SK-N-MC (cell line): Measurements from ENCODE around the gene SRGAP1.
A peak's percentile ranks its signal among the peaks of the same experiment; 100 is the strongest.

ENCODE experiments used
- DNase-seq: peaks from one replicate; pipeline ENCODE4 v3.0.0-alpha.2; 2011; ENCODE audit warnings: low read depth, low spot score
- H3K27ac ChIP-seq: fragments of 200-600 bp; sonication (generic); 2 replicates; pipeline ENCODE4 v1.5.1; 2016; ENCODE audit warnings: mixed run types
- H3K36me3 ChIP-seq: fragments of 200-600 bp; sonication (generic); 2 replicates; pipeline ENCODE4 v1.6.1; 2017; ENCODE audit warnings: antibody characterized with exemption, low read length, mixed read lengths; ENCODE audit not compliant: insufficient read depth
- H3K4me3 ChIP-seq: fragments of 200-600 bp; sonication (generic); 2 replicates; pipeline ENCODE4 v1.5.1; 2016
- H3K9ac ChIP-seq: fragments of 200-600 bp; sonication (generic); 2 replicates; pipeline ENCODE4 v1.8.0; 2017; ENCODE audit warnings: mixed run types, mixed read lengths; ENCODE audit not compliant: insufficient read length
- H3K9me3 ChIP-seq: fragments of 200-600 bp; sonication (generic); 2 replicates; pipeline ENCODE4 v1.6.1; 2017; ENCODE audit warnings: low read depth, mild to moderate bottlenecking, antibody characterized with exemption, low read length, moderate library complexity, mixed read lengths
- EZH2 ChIP-seq: fragments of 200-600 bp; sonication (generic); IDR thresholded peaks from one replicate; pipeline ENCODE4 v1.6.1; 2017; ENCODE audit warnings: antibody characterized with exemption
- FOXP2 ChIP-seq: optimal IDR thresholded peaks from 2 replicates; pipeline ENCODE3; 2011; ENCODE audit warnings: mild to moderate bottlenecking, moderate library complexity; ENCODE audit not compliant: insufficient read depth; ENCODE audit errors: extremely low read length, control extremely low read depth
- POLR2AphosphoS5 ChIP-seq: IDR thresholded peaks from 2 replicates; pipeline ENCODE4 v1.6.1; 2012; ENCODE audit warnings: mild to moderate bottlenecking, low read depth, low read length, borderline replicate concordance

Gene SRGAP1

DNA sequence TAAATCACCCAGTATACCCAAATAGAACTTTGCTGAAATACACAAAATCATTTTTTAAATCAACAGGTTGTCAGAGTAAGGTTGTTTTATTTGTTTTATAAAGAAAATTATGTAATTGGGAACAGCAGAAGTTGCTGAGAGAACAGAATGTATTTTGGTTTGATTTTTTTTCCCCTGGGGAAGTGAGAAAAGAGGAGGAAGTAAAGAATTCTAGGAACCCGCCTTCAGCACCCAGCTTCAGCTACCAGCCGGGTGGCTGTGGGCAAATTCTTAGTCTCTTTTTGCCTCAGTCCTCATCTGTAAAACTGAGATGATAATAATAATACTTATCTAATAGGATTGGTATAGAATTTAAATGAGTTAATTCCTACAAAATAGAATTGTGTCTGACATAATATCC lies 119.4 kb downstream of the SRGAP1 start:
- no peak for TF ChIP-seq FOXP2
- no peak for TF ChIP-seq EZH2
- TF ChIP-seq POLR2AphosphoS5, result no peak
- Histone ChIP-seq H3K9ac (no peak overlapping the region), H3K36me3 (no peaks in the 10 kb centered on the region), H3K27ac (no peak overlapping the region), H3K4me3 (no peak overlapping the region), H3K9me3 (no peaks in the 10 kb centered on the region)
- no peak for DNase-seq

DNA sequence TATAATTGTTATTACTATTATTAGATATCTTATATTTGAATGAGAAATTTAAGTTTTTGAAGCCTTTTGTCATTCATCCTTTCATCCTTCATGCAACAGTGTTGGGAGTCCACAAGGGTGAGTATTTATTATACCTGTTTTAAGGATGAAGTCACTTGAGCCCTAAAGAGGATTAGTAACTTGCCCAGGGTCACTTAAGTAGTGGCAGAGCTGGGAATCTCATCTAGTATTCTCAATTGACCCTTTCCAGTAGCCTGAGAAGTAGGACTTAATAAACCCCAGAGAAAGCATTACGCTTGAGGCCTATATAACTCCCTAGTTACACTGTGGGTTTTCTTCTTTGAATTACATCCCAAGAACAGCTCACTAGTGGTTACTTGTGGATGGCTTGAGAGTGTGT lies 119.8 kb downstream of the SRGAP1 start:
- H3K4me3 ChIP-seq, result no peak overlapping the region
- TF ChIP-seq EZH2 (no peak), FOXP2 (no peak), POLR2AphosphoS5 (no peak)
- no peaks in the 10 kb centered on the region for H3K9me3 ChIP-seq
- H3K9ac ChIP-seq, result no peak overlapping the region
- no peak for DNase-seq
- no peaks in the 10 kb centered on the region for H3K36me3 ChIP-seq
- no peak overlapping the region for H3K27ac ChIP-seq

DNA sequence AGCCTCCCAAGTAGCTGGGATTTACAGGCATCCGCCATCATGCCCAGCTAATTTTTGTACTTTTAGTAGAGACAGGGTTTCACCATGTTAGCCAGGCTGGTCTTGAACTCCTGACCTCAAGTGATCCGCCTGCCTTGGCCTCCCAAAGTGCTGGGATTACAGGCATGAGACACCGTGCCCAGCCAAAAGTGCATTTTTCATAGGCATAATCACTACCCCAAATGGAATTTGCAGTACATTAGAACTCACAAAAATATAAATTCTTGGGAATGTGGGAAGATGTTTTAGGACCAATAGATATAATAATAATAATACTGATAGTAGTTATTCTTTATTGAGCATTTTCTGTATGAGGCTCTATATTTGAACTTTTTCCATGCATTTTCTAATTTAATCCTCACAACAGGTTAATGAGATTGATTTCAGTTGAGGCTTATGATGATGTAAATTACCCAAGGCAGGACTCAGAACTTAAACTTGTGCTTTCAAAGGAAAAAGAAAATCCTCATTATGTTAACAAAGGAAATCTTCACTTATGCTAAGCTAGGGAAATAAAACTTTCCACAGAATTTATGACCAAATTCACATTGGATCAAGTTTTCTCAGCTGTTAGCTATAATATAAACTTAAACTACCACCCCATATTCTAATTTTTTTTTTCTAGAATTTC lies 121.6 kb downstream of the SRGAP1 start:
- H3K9ac ChIP-seq, result no peak overlapping the region
- DNase-seq, result no peak
- TF ChIP-seq FOXP2 (no peak), POLR2AphosphoS5 (no peak), EZH2 (no peak)

DNA sequence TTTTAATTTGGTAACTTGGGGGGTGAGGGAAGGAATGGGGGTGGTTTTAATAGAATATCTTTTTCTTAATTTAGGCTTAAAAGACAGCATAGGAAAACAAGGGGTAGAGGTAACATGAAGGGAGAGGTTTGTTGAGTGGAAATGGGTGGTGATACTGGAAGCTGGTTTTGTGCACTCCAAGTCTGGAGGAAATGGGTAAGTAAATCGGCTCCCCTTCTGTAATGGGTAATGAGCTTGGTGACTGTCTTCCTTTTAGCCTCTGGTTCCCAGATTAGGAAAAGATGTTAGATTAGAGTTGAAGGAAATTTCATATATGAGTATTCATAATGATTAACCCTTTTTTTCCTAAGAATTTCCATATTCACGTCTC lies 122.1 kb downstream of the SRGAP1 start:
- Histone ChIP-seq H3K9ac (no peak overlapping the region), H3K4me3 (no peak overlapping the region), H3K9me3 (no peaks in the 10 kb centered on the region), H3K36me3 (no peaks in the 10 kb centered on the region), H3K27ac (no peak overlapping the region)
- DNase-seq, result no peak
- no peak for TF ChIP-seq POLR2AphosphoS5
- TF ChIP-seq EZH2, result no peak
- TF ChIP-seq FOXP2, result no peak

More for the DNA sequence above, 121.6 kb downstream of the SRGAP1 start:
- H3K9me3 ChIP-seq, result no peaks in the 10 kb centered on the region
- no peak overlapping the region for H3K4me3 ChIP-seq
- no peak overlapping the region for H3K27ac ChIP-seq
- H3K36me3 ChIP-seq, result no peaks in the 10 kb centered on the region

DNA sequence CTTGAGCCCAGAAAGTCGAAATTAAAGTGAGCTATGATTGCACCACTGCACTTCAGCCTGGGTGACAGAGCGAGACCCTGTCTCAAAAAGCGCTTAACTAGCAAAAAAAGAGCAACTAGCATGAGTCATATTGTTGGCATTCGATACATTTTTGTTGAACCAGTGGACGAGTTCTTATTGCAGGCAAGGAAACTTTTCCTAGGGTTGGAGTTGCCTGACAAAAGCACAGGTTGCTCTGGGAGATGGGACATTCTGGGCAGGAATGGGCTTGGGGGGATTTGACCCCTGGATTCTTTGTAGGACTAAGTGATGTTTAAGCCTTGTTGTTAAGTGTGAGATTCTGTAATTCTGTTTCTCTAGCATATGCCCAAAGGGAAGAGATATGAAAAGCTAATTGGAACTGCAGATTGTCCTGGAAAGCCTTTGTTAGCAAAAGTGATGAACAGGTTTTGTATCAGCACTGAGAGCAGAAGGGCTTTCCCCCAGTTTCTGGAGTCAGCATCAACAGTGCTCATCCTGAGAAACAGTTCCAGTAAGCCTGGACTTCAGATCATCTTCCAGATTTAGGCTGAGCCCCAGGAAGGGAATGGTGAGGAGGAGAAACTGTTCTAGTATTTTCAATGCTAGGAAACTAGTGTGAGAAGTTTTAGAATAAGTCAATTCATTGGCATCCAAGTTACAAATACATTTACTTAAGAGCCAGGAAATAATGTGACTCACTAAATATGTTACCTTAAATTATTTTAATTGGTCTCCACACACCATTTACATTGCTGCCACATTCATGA lies 123.1 kb downstream of the SRGAP1 start:
- no peak overlapping the region for H3K9ac ChIP-seq
- no peak overlapping the region for H3K27ac ChIP-seq
- no peak for TF ChIP-seq EZH2
- no peak for TF ChIP-seq FOXP2
- no peak for TF ChIP-seq POLR2AphosphoS5
- H3K36me3 ChIP-seq, result no peaks in the 10 kb centered on the region
- no peaks in the 10 kb centered on the region for H3K9me3 ChIP-seq
- no peak overlapping the region for H3K4me3 ChIP-seq
- no peak for DNase-seq

DNA sequence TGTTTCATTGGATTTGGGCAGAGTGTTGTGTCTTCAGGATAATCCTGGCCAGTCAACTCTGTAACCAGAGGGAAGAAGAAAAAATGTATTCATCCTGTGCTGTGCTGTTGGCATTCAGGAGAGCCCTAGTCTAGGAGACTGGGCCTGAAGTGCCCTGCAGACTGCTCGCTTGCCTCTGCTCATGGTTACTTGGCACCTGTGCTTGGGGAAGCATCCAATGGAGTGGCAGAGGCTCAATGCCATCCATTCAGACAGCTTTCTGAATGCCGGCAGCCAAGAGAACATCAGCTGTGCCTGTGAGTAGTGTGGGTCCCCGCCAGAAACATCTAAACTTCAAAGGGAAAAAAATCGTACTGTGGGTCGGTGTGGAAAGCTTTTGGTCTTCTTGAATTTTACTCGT lies 124.2 kb downstream of the SRGAP1 start:
- H3K9me3 ChIP-seq, result no peaks in the 10 kb centered on the region
- H3K9ac ChIP-seq, result no peak overlapping the region
- H3K4me3 ChIP-seq, result no peak overlapping the region
- DNase-seq, result no peak
- no peaks in the 10 kb centered on the region for H3K36me3 ChIP-seq
- no peak overlapping the region for H3K27ac ChIP-seq
- TF ChIP-seq EZH2 (no peak), POLR2AphosphoS5 (no peak), FOXP2 (no peak)

DNA sequence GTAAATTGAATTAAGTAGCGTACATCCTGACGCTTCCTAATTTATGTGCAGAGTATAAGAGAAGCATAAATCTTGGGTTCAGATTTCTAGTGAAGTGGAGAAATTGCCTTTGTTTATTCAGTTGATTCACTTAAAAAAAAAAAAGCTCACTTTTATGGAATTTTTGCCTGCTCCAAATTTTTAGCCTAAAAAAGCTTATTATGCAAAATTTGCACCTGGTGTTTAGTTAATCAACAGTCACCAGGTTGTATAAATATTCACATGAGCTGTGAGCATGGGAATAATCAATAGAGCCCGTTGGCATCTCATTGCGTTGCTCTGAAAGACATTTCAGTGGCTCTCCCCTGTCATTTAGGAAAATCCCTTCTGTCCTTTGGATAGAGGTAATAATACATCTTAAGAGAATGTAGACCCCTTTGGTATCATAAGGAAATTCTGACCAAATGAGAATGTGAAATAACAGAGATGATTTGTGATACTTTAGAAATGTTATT lies 132.4 kb downstream of the SRGAP1 start:
- DNase-seq, result no peak
- Histone ChIP-seq H3K9me3 (no peaks in the 10 kb centered on the region), H3K27ac (no peak overlapping the region; the same call in 1 of the 2 replicates), H3K36me3 (no peaks in the 10 kb centered on the region), H3K4me3 (no peak overlapping the region), H3K9ac (no peak overlapping the region)
- TF ChIP-seq FOXP2 (no peak), POLR2AphosphoS5 (no peak), EZH2 (no peak)

DNA sequence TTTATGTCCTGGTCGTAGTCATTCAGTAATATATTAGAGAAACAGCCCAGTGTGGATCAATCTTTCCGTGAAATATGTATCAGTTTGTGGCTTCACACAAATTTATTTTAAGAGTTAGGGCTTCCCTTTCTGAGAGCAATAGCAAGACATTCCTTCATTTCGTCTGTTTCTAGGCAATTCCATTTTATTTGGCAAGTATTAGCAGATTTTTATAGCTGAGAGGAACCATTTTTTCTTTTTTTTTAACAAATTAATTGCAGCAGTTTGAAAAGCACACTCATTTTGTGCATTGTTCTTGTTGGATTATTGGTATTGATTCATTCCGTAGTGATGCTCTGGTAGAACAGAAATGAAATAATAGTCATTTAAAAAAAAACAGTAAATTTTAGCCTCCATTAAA lies 132.9 kb downstream of the SRGAP1 start:
- peak overlapping the region; percentile 50; the same call in 1 of the 2 replicates for H3K27ac ChIP-seq
- TF ChIP-seq POLR2AphosphoS5, result no peak
- TF ChIP-seq EZH2, result no peak
- no peak for TF ChIP-seq FOXP2
- no peak overlapping the region for H3K4me3 ChIP-seq
- no peak for DNase-seq
- H3K36me3 ChIP-seq, result no peaks in the 10 kb centered on the region
- H3K9me3 ChIP-seq, result no peaks in the 10 kb centered on the region
- no peak overlapping the region for H3K9ac ChIP-seq
